ENCODE data around the gene ZFR. TPM values are rescaled to one million over a fixed set of nuclear protein-coding genes. Genes with fewer than 3 reads are reported as not detected.

ZFR gene
- polyA plus RNA-seq, 1 donor (not counting 4 experiments of a cell fraction or from before 2014, with no cell fraction given): 58.7 TPM

DNA sequence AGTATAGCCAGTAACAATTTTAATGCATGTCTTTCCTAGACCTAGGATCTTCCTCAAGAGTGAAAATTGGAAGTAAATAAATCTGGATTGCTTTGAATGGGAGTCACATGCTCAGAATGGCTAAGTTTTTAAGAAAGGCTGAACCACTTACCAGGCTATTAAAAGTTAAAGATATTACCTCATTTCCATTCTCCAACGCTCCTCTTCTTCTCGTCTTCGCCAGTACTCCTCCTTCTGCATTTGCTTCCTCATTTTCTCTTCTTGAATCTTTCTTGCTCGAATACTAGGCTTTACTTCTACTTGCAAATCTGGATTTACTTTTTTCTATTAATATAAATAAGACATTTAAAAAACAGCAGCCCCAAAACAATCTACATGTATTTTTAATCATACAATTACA is 49.6 kb downstream of the ZFR start:
- Histone ChIP-seq H3K4me2 (ENCODE audit: control insufficient read depth, extremely low read depth, insufficient read depth, low read depth, low read length) (no peak overlapping the region), H3K27me3 (ENCODE audit: control insufficient read depth, extremely low read depth, insufficient read depth, low read length) (no peaks in the 10 kb centered on the region), H3K36me3 (ENCODE audit: control insufficient read depth in 2 of 2, extremely low read depth in 1 of 2, insufficient read depth in 2 of 2, low read length in 2 of 2) (peaks cover 20 to 23% of the 10 kb centered on the region in 2 experiments), H3K9me3 (ENCODE audit: control insufficient read depth, low read depth, low read length) (no peaks in the 10 kb centered on the region), H2AFZ (ENCODE audit: control insufficient read depth, low read length) (no peak overlapping the region), H3K79me2 (ENCODE audit: control insufficient read depth, insufficient read depth, low read length) (no peaks in the 10 kb centered on the region), H3K27ac (ENCODE audit: control insufficient read depth, insufficient read depth, low read length) (no peak overlapping the region), H4K20me1 (ENCODE audit: control insufficient read depth, extremely low read depth, insufficient read depth, low read length) (no peaks in the 10 kb centered on the region), H3K4me1 (ENCODE audit: control insufficient read depth, extremely low read depth, insufficient read depth, low read length) (no peaks in the 10 kb centered on the region), H3K9me1 (ENCODE audit: control insufficient read depth, extremely low read depth, insufficient read depth, low read length) (no peaks in the 10 kb centered on the region), H3K9ac (ENCODE audit: control insufficient read depth, extremely low read depth, insufficient read depth, low read length) (no peak overlapping the region), H3K4me3 (ENCODE audit: control insufficient read depth in 2 of 3, extremely low read depth in 1 of 3, insufficient read depth in 2 of 3, low read depth in 1 of 3, low read length in 3 of 3) (no peak overlapping the region)
- no peak for FAIRE-seq
- no peak for TF ChIP-seq EZH2 (IDR thresholded peaks at IDR 0.05; ENCODE audit: low read length)
- TF ChIP-seq, protein P1, sequence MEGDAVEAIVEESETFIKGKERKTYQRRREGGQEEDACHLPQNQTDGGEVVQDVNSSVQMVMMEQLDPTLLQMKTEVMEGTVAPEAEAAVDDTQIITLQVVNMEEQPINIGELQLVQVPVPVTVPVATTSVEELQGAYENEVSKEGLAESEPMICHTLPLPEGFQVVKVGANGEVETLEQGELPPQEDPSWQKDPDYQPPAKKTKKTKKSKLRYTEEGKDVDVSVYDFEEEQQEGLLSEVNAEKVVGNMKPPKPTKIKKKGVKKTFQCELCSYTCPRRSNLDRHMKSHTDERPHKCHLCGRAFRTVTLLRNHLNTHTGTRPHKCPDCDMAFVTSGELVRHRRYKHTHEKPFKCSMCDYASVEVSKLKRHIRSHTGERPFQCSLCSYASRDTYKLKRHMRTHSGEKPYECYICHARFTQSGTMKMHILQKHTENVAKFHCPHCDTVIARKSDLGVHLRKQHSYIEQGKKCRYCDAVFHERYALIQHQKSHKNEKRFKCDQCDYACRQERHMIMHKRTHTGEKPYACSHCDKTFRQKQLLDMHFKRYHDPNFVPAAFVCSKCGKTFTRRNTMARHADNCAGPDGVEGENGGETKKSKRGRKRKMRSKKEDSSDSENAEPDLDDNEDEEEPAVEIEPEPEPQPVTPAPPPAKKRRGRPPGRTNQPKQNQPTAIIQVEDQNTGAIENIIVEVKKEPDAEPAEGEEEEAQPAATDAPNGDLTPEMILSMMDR (optimal IDR thresholded peaks at IDR 0.05 in 1 of 3, IDR thresholded peaks at IDR 0.05 in 1 of 3, conservative IDR thresholded peaks at IDR 0.05 in 1 of 3; ENCODE audit: extremely low read depth in 1 of 3, insufficient read depth in 2 of 3, low read length in 3 of 3): no peak
- dilution Hi-C loops (cut with MboI; ENCODE audit: extremely low pct_ligation_motif_present, low sequenced_read_pairs): no loop called here
- DNase-seq (ENCODE audit: low read depth, low spot score): no peak

DNA sequence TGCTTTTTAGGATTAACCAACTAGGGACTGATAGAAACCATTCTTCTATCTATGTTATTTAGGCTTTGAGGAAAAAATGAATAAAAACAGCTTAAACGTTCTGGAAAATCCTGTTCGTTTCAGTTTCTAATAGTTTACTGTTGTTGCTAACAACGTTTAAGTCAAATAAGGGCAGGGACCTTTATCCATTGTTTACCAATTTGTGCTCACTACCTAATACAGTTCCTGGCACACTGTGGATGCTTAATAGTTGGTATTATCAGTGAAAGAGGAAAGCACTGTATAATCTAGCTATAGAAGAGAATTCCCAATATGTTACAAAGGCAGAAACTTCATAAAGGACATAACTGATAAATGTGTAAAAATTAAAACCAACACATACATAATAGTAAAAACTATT is 52.5 kb downstream of the ZFR start:
- Histone ChIP-seq H4K20me1 (ENCODE audit: control insufficient read depth, extremely low read depth, insufficient read depth, low read length) (no peaks in the 10 kb centered on the region), H2AFZ (ENCODE audit: control insufficient read depth, low read length) (no peak overlapping the region), H3K4me3 (ENCODE audit: control insufficient read depth in 2 of 3, extremely low read depth in 1 of 3, insufficient read depth in 2 of 3, low read depth in 1 of 3, low read length in 3 of 3) (no peak overlapping the region), H3K36me3 (ENCODE audit: control insufficient read depth in 2 of 2, extremely low read depth in 1 of 2, insufficient read depth in 2 of 2, low read length in 2 of 2) (peaks cover 12 to 29% of the 10 kb centered on the region in 2 experiments), H3K79me2 (ENCODE audit: control insufficient read depth, insufficient read depth, low read length) (no peaks in the 10 kb centered on the region), H3K27ac (ENCODE audit: control insufficient read depth, insufficient read depth, low read length) (no peak overlapping the region), H3K27me3 (ENCODE audit: control insufficient read depth, extremely low read depth, insufficient read depth, low read length) (no peaks in the 10 kb centered on the region), H3K9me3 (ENCODE audit: control insufficient read depth, low read depth, low read length) (no peaks in the 10 kb centered on the region), H3K9ac (ENCODE audit: control insufficient read depth, extremely low read depth, insufficient read depth, low read length) (no peak overlapping the region), H3K9me1 (ENCODE audit: control insufficient read depth, extremely low read depth, insufficient read depth, low read length) (no peaks in the 10 kb centered on the region), H3K4me1 (ENCODE audit: control insufficient read depth, extremely low read depth, insufficient read depth, low read length) (no peaks in the 10 kb centered on the region), H3K4me2 (ENCODE audit: control insufficient read depth, extremely low read depth, insufficient read depth, low read depth, low read length) (no peak overlapping the region)
- FAIRE-seq (no peak), DNase-seq (ENCODE audit: low read depth, low spot score) (no peak)
- dilution Hi-C loops (cut with MboI; ENCODE audit: extremely low pct_ligation_motif_present, low sequenced_read_pairs): no loop called here
- TF ChIP-seq, protein P1 (optimal IDR thresholded peaks at IDR 0.05 in 1 of 3, IDR thresholded peaks at IDR 0.05 in 1 of 3, conservative IDR thresholded peaks at IDR 0.05 in 1 of 3; ENCODE audit: extremely low read depth in 1 of 3, insufficient read depth in 2 of 3, low read length in 3 of 3): no peak
- TF ChIP-seq EZH2 (IDR thresholded peaks at IDR 0.05; ENCODE audit: low read length): no peak

Measured in keratinocyte (primary cell).